ENCODE measurements around the gene MAGEA2.
"Not testable (repeated sequence)": the region's sequence is repeated elsewhere in the genome, so short reads cannot be mapped to it uniquely, and the experiment has no call there.

MAGEA2 gene

GRCh38 chrX:152706500-152706899, 47.1 kb downstream of the MAGEA2 start:
- not testable (repeated sequence) for DNase-seq

GRCh38 chrX:152700390-152700789, 53.3 kb downstream of the MAGEA2 start:
- DNase-seq, result not testable (repeated sequence)
